ENCODE results near the gene ACP3.

ACP3 gene

GRCh38 chr3:132341746-132342145 lies 24.5 kb downstream of the ACP3 start:
- no peak for TF ChIP-seq CTCF (conservative IDR thresholded peaks at IDR 0.05)
- H3K27ac ChIP-seq, result peak overlapping the region; percentile 100

GRCh38 chr3:132342183-132342582 lies 25.0 kb downstream of the ACP3 start:
- TF ChIP-seq CTCF (conservative IDR thresholded peaks at IDR 0.05), result peak; percentile 62
- H3K27ac ChIP-seq, result peak overlapping the region; percentile 100

GRCh38 chr3:132342610-132343009 lies 25.4 kb downstream of the ACP3 start:
- no peak for TF ChIP-seq CTCF (conservative IDR thresholded peaks at IDR 0.05)
- peak overlapping the region; percentile 100 for H3K27ac ChIP-seq

GRCh38 chr3:132343018-132343612 lies 25.9 kb downstream of the ACP3 start:
- peak overlapping the region; percentile 100 for H3K27ac ChIP-seq
- TF ChIP-seq CTCF (conservative IDR thresholded peaks at IDR 0.05), result peak; percentile 84

- peak overlapping the region; percentile 100 for H3K27ac ChIP-seq
- TF ChIP-seq CTCF (conservative IDR thresholded peaks at IDR 0.05), result no peak
These were observed 27.6 kb downstream of the ACP3 start for GRCh38 chr3:132344666-132345280.

GRCh38 chr3:132346841-132347736 lies 29.9 kb downstream of the ACP3 start:
- no peak for TF ChIP-seq CTCF (conservative IDR thresholded peaks at IDR 0.05)
- peak overlapping the region; percentile 100 for H3K27ac ChIP-seq

GRCh38 chr3:132347811-132348210 lies 30.6 kb downstream of the ACP3 start:
- H3K27ac ChIP-seq, result peak overlapping the region; percentile 100
- no peak for TF ChIP-seq CTCF (conservative IDR thresholded peaks at IDR 0.05)

All from VCaP (cell line).